ENCODE measurements around the gene GPR162. TPM values are rescaled to one million over a fixed set of nuclear protein-coding genes. Genes with fewer than 3 reads are reported as not detected.

The GPR162 gene
- total RNA-seq: 0.29 and 0.32 TPM in 2 replicates

DNA sequence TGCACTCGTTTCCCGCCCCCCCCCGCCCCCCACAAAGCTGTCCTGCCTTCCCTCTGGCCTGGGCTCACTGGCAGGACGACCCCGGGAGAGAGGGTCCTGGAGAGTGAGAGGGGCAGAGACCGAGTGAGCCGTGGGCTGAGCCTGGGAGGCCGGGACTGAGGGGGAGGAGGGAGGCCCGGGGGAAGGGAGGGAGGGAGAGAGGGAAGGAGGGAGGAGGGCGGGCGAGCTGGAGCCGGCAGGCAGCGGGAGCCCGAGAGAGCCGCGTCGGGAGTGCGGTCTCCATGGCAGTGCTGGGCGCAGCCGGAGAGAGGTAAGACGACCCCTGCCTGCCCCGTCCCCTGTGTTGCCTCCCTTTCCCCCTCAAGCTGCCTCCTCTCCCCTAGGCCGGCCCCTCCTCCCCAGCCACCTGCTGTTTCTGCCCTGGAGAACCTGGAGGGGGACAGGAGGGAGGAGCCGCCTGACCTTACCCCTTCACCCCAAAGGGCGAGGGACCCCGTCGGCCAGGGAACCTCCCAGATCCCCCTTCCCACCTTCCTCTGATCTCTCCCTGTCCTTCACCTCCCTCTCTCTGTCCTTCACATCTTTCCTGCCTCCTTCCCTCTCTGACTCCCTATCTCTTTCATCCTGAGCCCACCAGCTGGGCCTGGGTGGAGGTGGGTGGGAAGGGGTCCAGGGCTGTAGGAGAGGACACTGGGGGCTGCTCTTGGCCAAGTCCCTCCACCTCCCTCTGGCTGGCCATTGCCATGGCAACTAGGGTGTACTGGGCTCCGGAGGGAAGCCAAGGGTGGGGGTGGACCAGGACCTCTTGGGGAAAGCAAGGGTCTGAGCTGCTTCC is at the start of gene GPR162:
Gene GPR162 (plus strand): TSS at position 231 of the 835 bp plus-strand sequence. CDS start 2,078 bp downstream, outside the sequence.
- Mint-ChIP-seq H3K4me1 (ENCODE audit: low read depth) (peaks cover 27% of the 10 kb centered on the region), H3K27ac (peak within 1 kb of the TSS; percentile 53), H3K4me3 (peak within 1 kb of the TSS; percentile 28), H3K9me3 (no peaks in the 10 kb centered on the region), H3K27me3 (ENCODE audit: insufficient read depth) (peaks cover 29% of the 10 kb centered on the region), H3K36me3 (ENCODE audit: low read depth) (peaks cover 27% of the 10 kb centered on the region)
- no peak for DNase-seq (ENCODE audit: low spot score)
- intact Hi-C loops (cut with micrococcal nuclease): no loop called here

- H3K4me1 Mint-ChIP-seq (ENCODE audit: low read depth): peaks cover 85% of the 10 kb centered on the region
- DNase-seq (ENCODE audit: low spot score): no peak
These were observed 49.3 kb upstream of the GPR162 start, which contains the start of gene LAG3 for GRCh38 chr12:6772331-6772695. TSS of gene LAG3 (plus strand) at chr12:6772520. CDS start at chr12:6772853, 333 bp downstream.

GRCh38 chr12:6772726-6773589 is 48.7 kb upstream of the GPR162 start:
- Mint-ChIP-seq H3K4me1 (ENCODE audit: low read depth) (peaks cover 85% of the 10 kb centered on the region), H3K4me3 (peak overlapping the region; percentile 82), H3K36me3 (ENCODE audit: low read depth) (peaks cover 52% of the 10 kb centered on the region), H3K9me3 (no peaks in the 10 kb centered on the region), H3K27ac (peak overlapping the region; percentile 86), H3K27me3 (ENCODE audit: insufficient read depth) (no peaks in the 10 kb centered on the region)
- intact Hi-C loops (cut with micrococcal nuclease): loop anchor here (1.0 to 5.0 kb wide), 7 partner anchors 7 to 184 kb away; partner anchors contain the start of genes CD4, CHD4, P3H3 and ZNF384
- DNase-seq (ENCODE audit: low spot score): no peak

More at GRCh38 chr12:6772331-6772695, 49.3 kb upstream of the GPR162 start, which contains the start of gene LAG3:
- Mint-ChIP-seq H3K36me3 (ENCODE audit: low read depth) (peaks cover 47% of the 10 kb centered on the region), H3K27me3 (ENCODE audit: insufficient read depth) (no peaks in the 10 kb centered on the region), H3K9me3 (no peaks in the 10 kb centered on the region), H3K27ac (peak within 1 kb of the TSS; percentile 86), H3K4me3 (peak within 1 kb of the TSS; percentile 82)
- intact Hi-C loops (cut with micrococcal nuclease): loop anchor here (1.0 to 5.0 kb wide), 7 partner anchors 8 to 185 kb away; partner anchors contain the start of genes CD4, CHD4, P3H3 and ZNF384

DNA sequence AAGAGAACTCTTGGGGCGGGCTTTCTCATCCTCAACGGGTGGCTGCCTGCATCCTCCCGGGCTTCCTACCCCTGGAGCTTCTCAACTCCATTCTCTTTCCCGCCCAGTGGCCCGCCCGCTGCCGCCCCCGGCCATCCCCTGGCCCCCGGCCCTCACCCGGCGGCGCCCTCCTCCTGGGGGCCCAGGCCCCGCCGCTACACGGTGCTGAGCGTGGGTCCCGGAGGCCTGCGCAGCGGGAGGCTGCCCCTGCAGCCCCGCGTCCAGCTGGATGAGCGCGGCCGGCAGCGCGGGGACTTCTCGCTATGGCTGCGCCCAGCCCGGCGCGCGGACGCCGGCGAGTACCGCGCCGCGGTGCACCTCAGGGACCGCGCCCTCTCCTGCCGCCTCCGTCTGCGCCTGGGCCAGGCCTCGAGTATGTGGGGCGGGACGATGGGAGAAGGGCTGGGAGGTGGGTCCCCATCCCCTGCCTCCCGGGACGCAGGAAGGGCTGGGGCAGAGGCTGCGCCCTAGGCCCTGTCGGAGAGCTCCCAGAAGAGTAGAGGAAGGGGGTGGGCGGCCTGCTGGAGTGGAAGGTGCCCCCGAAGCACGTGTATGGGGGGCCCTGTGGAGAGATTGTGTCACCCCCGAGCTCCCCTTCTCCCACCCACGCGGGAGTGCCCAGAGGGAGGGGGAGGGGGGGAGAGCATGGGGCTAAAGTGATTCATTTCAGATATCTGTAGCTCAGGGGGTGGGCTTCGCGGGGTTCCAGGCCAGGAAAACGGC is 47.9 kb upstream of the GPR162 start:
- H3K36me3 Mint-ChIP-seq (ENCODE audit: low read depth): peaks cover 58% of the 10 kb centered on the region
- no peaks in the 10 kb centered on the region for H3K9me3 Mint-ChIP-seq
- intact Hi-C loops (cut with micrococcal nuclease): loop anchor here (2.0 to 5.0 kb wide), 5 partner anchors 15 to 184 kb away; partner anchors contain the start of genes CD4, CHD4, P3H3 and ZNF384
- H3K4me1 Mint-ChIP-seq (ENCODE audit: low read depth): peaks cover 85% of the 10 kb centered on the region
- H3K27ac Mint-ChIP-seq: peak overlapping the region; percentile 87
- H3K4me3 Mint-ChIP-seq: peak overlapping the region; percentile 91
- no peak for DNase-seq (ENCODE audit: low spot score)
- H3K27me3 Mint-ChIP-seq (ENCODE audit: insufficient read depth): no peaks in the 10 kb centered on the region

DNA sequence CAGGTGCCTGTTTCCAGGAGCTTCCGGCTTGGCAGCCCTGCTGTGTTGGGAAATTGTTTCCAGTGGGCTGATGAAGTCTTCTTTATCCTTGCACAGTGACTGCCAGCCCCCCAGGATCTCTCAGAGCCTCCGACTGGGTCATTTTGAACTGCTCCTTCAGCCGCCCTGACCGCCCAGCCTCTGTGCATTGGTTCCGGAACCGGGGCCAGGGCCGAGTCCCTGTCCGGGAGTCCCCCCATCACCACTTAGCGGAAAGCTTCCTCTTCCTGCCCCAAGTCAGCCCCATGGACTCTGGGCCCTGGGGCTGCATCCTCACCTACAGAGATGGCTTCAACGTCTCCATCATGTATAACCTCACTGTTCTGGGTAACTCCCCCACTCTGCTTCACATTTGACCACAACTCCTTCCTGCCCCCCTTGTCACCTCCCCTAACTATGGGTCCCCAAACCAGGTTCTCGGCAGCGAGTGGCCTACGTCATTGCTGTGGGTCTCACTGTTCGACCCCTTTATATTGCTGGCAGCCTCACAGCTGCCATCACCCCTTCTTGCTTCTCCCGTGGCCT is 47.0 kb upstream of the GPR162 start:
- intact Hi-C loops (cut with micrococcal nuclease): loop anchor here (5.0 kb wide), 4 partner anchors 53 to 183 kb away; partner anchors contain the start of genes CHD4, P3H3 and ZNF384
- peaks cover 53% of the 10 kb centered on the region for H3K36me3 Mint-ChIP-seq (ENCODE audit: low read depth)
- H3K4me3 Mint-ChIP-seq: peak overlapping the region; percentile 91
- H3K27ac Mint-ChIP-seq: peak overlapping the region; percentile 87
- no peaks in the 10 kb centered on the region for H3K9me3 Mint-ChIP-seq
- H3K4me1 Mint-ChIP-seq (ENCODE audit: low read depth): peaks cover 85% of the 10 kb centered on the region
- DNase-seq (ENCODE audit: low spot score): no peak
- no peaks in the 10 kb centered on the region for H3K27me3 Mint-ChIP-seq (ENCODE audit: insufficient read depth)

DNA sequence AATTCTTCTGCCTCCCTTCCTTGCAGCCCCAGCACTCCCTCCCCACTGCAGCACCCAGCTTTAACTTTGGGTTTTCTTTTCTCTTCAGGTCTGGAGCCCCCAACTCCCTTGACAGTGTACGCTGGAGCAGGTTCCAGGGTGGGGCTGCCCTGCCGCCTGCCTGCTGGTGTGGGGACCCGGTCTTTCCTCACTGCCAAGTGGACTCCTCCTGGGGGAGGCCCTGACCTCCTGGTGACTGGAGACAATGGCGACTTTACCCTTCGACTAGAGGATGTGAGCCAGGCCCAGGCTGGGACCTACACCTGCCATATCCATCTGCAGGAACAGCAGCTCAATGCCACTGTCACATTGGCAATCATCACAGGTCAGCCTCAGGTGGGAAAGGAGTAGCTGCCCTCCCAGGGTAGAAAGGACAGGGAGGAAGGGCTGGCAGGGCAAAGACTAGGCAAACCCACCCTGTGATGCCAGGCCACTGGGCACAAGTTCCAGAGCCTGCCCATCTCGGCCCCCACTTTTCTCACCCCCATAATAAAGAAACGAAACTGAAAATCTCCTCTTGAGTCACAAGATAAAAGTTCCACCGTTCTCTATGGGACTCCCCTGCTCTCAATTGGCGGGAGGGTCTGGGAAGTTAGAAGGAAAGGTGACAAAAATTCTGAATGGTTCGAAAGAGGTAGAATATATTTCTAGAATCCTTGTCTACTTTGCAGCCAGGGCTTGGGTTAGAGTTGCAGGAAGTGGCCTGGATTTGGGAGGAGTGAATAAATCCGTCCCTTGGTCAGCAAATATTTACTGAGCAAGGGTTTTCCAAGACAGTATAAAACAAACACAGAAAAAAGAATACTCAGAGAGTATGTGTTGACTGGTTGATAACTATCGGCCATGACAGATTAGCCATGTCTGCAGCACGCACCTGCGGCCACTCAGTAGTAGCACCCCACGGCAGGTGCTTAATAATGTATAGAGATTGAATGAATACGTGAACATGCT is 46.1 kb upstream of the GPR162 start:
- Mint-ChIP-seq H3K27me3 (ENCODE audit: insufficient read depth) (no peaks in the 10 kb centered on the region), H3K9me3 (no peaks in the 10 kb centered on the region), H3K4me1 (ENCODE audit: low read depth) (peaks cover 88% of the 10 kb centered on the region), H3K4me3 (peak overlapping the region; percentile 91), H3K27ac (peak overlapping the region; percentile 87), H3K36me3 (ENCODE audit: low read depth) (peaks cover 50% of the 10 kb centered on the region)
- DNase-seq (ENCODE audit: low spot score): no peak
- intact Hi-C loops (cut with micrococcal nuclease): no loop called here

GRCh38 chr12:6777386-6777785 is 44.2 kb upstream of the GPR162 start:
- peak overlapping the region; percentile 15 for H3K4me3 Mint-ChIP-seq
- no peaks in the 10 kb centered on the region for H3K9me3 Mint-ChIP-seq
- H3K27ac Mint-ChIP-seq: no peak overlapping the region
- peaks cover 79% of the 10 kb centered on the region for H3K4me1 Mint-ChIP-seq (ENCODE audit: low read depth)
- no peak for DNase-seq (ENCODE audit: low spot score)
- H3K27me3 Mint-ChIP-seq (ENCODE audit: insufficient read depth): no peaks in the 10 kb centered on the region
- peaks cover 43% of the 10 kb centered on the region for H3K36me3 Mint-ChIP-seq (ENCODE audit: low read depth)
- intact Hi-C loops (cut with micrococcal nuclease): no loop called here

GRCh38 chr12:6778217-6778573 is 43.4 kb upstream of the GPR162 start:
- H3K27me3 Mint-ChIP-seq (ENCODE audit: insufficient read depth): no peaks in the 10 kb centered on the region
- intact Hi-C loops (cut with micrococcal nuclease): no loop called here

DNA sequence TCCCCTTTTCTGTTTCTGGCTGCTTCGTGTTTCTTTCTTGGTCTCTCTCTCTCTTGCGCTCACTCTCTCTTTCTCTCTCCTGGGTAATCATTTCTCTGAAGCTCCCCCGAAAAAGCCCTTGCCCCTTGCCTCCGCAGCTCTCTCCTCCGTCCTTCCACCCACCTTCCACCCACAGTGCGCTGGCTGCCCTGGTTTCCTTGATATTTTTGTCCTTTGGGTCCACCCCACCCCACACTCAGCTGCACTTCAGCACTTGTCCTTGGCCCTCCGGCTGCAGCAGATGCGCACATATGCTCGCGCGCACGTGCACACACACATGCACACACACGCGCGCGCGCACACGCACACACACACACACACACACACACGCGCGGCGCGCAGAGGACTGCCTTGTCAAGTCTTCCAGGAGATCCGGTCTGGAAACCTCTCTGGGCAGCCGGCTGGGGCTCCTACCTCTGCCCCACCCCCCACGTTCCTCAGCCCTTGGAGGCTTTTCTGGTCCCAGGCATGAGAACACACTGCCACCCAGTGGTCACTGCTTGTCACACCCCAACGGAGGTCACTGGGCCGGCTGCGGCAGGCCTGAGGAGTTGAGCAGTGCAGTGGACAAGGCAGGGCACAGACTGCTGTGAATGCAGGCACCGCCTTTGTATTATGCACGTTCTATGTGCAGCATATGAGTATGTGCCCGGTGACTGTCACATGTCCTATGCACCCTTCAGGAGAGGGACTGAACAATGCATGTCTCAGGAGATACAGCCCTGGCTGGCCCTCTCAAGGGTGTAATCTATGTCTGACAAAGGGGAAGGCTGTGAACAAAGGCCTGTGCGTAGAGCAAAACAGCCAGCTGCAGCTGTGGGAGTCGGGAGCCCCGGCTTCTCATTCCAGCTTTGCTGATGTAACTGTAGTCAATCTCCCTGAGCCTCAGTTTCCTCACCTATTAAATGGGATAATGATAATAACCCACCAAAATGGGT is 42.8 kb upstream of the GPR162 start:
- intact Hi-C loops (cut with micrococcal nuclease): no loop called here
- H3K36me3 Mint-ChIP-seq (ENCODE audit: low read depth): peaks cover 40% of the 10 kb centered on the region
- no peaks in the 10 kb centered on the region for H3K9me3 Mint-ChIP-seq
- H3K27ac Mint-ChIP-seq: peak overlapping the region; percentile 91
- no peaks in the 10 kb centered on the region for H3K27me3 Mint-ChIP-seq (ENCODE audit: insufficient read depth)
- H3K4me1 Mint-ChIP-seq (ENCODE audit: low read depth): peaks cover 89% of the 10 kb centered on the region
- DNase-seq (ENCODE audit: low spot score): peak; percentile 84
- H3K4me3 Mint-ChIP-seq: peak overlapping the region; percentile 80

More at GRCh38 chr12:6778217-6778573, 43.4 kb upstream of the GPR162 start:
- peaks cover 82% of the 10 kb centered on the region for H3K4me1 Mint-ChIP-seq (ENCODE audit: low read depth)
- no peaks in the 10 kb centered on the region for H3K9me3 Mint-ChIP-seq
- H3K27ac Mint-ChIP-seq: peak overlapping the region; percentile 91
- peaks cover 42% of the 10 kb centered on the region for H3K36me3 Mint-ChIP-seq (ENCODE audit: low read depth)
- DNase-seq (ENCODE audit: low spot score): no peak
- peak overlapping the region; percentile 80 for H3K4me3 Mint-ChIP-seq

- peaks cover 33% of the 10 kb centered on the region for H3K36me3 Mint-ChIP-seq (ENCODE audit: low read depth)
- H3K9me3 Mint-ChIP-seq: no peaks in the 10 kb centered on the region
- no peaks in the 10 kb centered on the region for H3K27me3 Mint-ChIP-seq (ENCODE audit: insufficient read depth)
- peaks cover 89% of the 10 kb centered on the region for H3K4me1 Mint-ChIP-seq (ENCODE audit: low read depth)
- peak overlapping the region; percentile 57 for H3K4me3 Mint-ChIP-seq
- H3K27ac Mint-ChIP-seq: peak overlapping the region; percentile 91
- DNase-seq (ENCODE audit: low spot score): no peak
- intact Hi-C loops (cut with micrococcal nuclease): loop anchor here (1.0 to 2.0 kb wide), 5 partner anchors 8 to 45 kb away; partner anchors contain the start of genes CD4, LAG3, MLF2 and PTMS
These were observed 41.8 kb upstream of the GPR162 start for GRCh38 chr12:6779708-6780432.

Measured in activated T-helper 1 cell treated with anti-CD3 and anti-CD28 coated beads, Interleukin-12 subunit alpha, Interleukin-12 subunit beta, Interleukin-2, Interleukin-4 antibody, amounts not matched to agents 30 ng/mL and 10 ng/mL and 1 ng/mL, durations not matched to agents 14 hours and 24 hours and 36 hours (primary cell).